ENCODE results near the gene DENND2D.
A peak's percentile ranks its signal among the peaks of the same experiment; 100 is the strongest.

Gene DENND2D

GRCh38 chr1:111163363-111163762 is 37.1 kb downstream of the DENND2D start:
- no peak for DNase-seq

GRCh38 chr1:111162488-111162880 is 38.0 kb downstream of the DENND2D start:
- DNase-seq, result no peak

DNA sequence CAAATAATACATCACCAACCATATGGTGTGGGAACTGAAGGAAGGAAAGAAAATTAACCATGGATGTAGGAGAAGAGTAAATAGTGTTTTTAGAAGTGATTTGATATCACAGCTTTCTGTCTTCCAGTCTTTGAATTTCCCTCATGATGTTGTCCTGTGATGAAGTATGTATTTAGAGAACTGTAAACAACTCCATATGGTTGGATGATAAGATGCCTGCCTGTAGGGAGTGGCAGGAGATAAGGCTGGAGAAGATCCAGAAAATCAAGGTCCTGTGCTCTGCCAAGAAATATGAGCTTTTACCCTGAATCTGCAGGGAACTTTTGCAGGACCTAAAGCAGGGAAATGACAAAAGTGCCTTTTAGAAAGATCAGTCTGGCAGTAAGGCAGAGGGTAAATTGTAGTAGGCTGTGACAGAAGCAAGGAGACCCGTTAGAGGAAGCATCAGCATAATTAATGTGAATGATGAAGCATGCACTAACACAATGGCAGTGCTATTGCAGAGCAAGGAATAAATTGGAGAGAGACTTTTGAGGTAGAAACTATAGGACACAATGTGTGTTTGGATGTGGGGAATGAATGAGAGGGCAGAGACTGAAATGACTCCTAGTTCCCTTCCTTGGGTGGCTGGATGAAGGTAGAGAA is 38.5 kb downstream of the DENND2D start:
- no peak for DNase-seq

- no peak for DNase-seq
Observed at GRCh38 chr1:111157431-111157830, 43.0 kb downstream of the DENND2D start.

GRCh38 chr1:111154021-111154999 is 46.1 kb downstream of the DENND2D start:
- DNase-seq, result no peak

DNA sequence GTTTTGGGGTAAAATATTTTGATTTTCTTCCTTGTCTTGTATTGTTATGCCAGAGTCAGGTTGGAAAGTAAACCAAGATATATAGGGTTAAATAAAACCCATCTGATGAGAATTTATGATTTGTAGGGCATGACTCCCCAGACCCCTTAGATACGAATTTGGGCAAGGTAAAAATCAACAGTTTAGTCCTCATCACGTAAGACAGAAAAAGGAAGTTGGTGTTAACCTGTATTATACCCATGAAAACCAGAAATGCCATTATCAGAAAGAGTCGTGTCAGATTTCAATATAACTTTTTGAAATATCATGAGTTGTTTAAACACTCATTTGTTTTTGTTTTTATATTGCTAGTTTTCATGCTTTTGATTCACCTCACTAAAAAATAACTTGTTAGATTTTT is 48.6 kb downstream of the DENND2D start:
- no peak for DNase-seq

- DNase-seq, result no peak
Observed at GRCh38 chr1:111148376-111148881, 52.0 kb downstream of the DENND2D start.

- no peak for DNase-seq
Observed at GRCh38 chr1:111147948-111148347, 52.5 kb downstream of the DENND2D start.

- no peak for DNase-seq
Observed at GRCh38 chr1:111145963-111146768, 54.3 kb downstream of the DENND2D start.

GRCh38 chr1:111145542-111145941 is 54.9 kb downstream of the DENND2D start:
- DNase-seq, result no peak

DNA sequence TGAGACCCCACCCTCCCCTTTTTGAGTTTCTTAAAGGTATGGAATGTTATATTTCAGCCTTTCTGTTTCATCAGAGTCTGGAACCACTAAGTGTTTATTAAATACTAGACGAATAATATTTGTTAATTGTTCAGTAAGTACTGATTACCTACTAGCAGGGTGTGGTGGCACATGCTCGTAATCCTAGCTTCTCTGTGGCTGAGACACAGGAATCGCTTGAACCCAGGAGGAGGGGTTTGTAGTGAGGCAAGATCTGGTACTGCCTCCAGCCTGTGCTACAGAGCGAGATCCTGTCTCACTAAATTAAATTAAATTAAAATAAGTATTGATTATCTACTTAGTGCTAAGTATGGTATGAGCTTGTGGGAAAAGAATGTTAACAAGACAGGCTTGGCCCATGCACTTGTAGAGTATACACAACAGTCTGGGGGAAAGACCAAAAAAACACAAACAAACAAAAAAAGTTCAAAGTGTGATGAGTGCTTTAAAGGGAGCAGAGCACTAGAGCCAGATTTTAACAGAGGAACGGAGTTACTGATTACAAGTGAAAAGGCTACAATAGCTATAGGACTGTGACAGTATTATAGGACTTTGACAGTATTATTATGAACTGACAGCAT is 58.0 kb downstream of the DENND2D start:
- no peak for DNase-seq

DNA sequence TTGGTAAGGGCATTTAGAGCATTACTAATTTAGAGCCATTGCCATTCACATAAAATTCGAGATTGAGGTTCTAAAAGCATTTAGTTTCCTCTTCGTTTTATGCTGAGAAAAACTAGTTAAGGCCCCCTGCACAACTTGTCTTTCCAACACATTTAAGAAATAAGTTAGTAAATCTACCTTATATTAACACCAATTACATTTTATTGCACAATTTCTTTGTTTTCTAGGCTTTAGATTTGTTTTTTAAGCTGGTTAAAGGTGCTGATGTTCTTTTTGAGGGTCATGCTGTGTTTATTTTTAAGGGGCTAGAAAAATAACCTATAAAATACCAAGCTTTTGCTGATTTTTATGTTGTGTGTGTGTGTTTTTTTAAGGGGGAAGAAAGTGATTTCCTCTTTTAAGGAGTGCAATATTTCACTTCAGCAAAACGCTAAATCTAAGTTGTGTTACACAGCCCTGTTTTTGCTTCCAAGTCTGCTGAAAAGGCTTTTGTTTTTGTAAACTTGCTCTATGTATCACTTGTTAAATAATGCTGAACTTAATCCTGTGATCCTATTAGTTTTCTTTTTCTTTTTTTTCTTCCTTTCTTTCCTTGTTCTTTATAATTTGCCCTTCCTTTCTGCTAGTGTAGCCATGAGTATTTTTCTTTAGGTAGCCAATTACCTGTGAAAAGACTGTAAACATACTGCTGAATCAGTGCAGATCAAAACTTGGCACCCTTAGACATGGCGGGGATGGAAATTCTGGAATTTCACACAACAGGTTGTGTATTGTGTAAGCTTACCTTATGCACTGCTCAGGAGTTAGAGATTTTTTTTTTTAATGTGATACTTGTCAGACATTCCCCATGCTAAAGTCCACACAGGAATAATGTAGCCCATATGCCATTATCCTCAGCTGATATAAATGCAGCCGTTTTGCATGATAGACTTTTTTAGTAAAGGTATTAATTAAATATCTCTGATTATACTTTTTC is 58.9 kb downstream of the DENND2D start:
- no peak for DNase-seq

GRCh38 chr1:111140680-111140967 is 59.8 kb downstream of the DENND2D start:
- DNase-seq, result no peak

GRCh38 chr1:111139956-111140679 is 60.3 kb downstream of the DENND2D start, which contains the start of the genes CEPT1 and DRAM2:
Gene CEPT1 (plus strand): TSS chr1:111140223. CDS start chr1:111147715, 7,492 bp downstream.
Gene DRAM2 (minus strand): TSS chr1:111140093. CDS start chr1:111131554, 8,539 bp downstream.
- DNase-seq, result peak; percentile 88

GRCh38 chr1:111139324-111139955 is 61.0 kb downstream of the DENND2D start:
- DNase-seq, result peak; percentile 60
